ENCODE measurements around the gene SEPHS2.
"Not testable (repeated sequence)": the region's sequence is repeated elsewhere in the genome, so short reads cannot be mapped to it uniquely, and the experiment has no call there.

Gene SEPHS2

GRCh38 chr16:30445408-30446202 is at the start of gene SEPHS2:
SEPHS2 (minus strand) TSS chr16:30445874; CDS start chr16:30445727, 147 bp downstream.
- peak; percentile 90 to 95 (median 91) for DNase-seq (ENCODE audit: low read depth in 3 of 3, low spot score in 1 of 3)

GRCh38 chr16:30494709-30495108 is 49.0 kb upstream of the SEPHS2 start:
- DNase-seq (ENCODE audit: low read depth in 3 of 3, low spot score in 1 of 3): no peak

GRCh38 chr16:30493941-30494488 is 48.3 kb upstream of the SEPHS2 start:
- DNase-seq (ENCODE audit: low read depth in 3 of 3, low spot score in 1 of 3): no peak

- DNase-seq (ENCODE audit: low read depth in 3 of 3, low spot score in 1 of 3): no peak
Measured at GRCh38 chr16:30491744-30492308, 46.2 kb upstream of the SEPHS2 start.

- DNase-seq (ENCODE audit: low read depth in 3 of 3, low spot score in 1 of 3): no peak
Measured at GRCh38 chr16:30491229-30491628, 45.6 kb upstream of the SEPHS2 start.

- no peak for DNase-seq (ENCODE audit: low read depth in 3 of 3, low spot score in 1 of 3)
Measured at GRCh38 chr16:30490210-30490609, 44.5 kb upstream of the SEPHS2 start.

- no peak for DNase-seq (ENCODE audit: low read depth in 3 of 3, low spot score in 1 of 3)
Measured at GRCh38 chr16:30488764-30489605, 43.3 kb upstream of the SEPHS2 start.

- DNase-seq (ENCODE audit: low read depth in 3 of 3, low spot score in 1 of 3): no peak
Measured at GRCh38 chr16:30485818-30486436, 40.3 kb upstream of the SEPHS2 start.

- DNase-seq (ENCODE audit: low read depth in 3 of 3, low spot score in 1 of 3): no peak
Measured at GRCh38 chr16:30484887-30485286, 39.2 kb upstream of the SEPHS2 start.

GRCh38 chr16:30482366-30482765 is 36.7 kb upstream of the SEPHS2 start:
- no peak for DNase-seq (ENCODE audit: low read depth in 3 of 3, low spot score in 1 of 3)

GRCh38 chr16:30481381-30481780 is 35.7 kb upstream of the SEPHS2 start:
- no peak for DNase-seq (ENCODE audit: low read depth in 3 of 3, low spot score in 1 of 3)

GRCh38 chr16:30478766-30479478 is 33.2 kb upstream of the SEPHS2 start:
- DNase-seq (ENCODE audit: low read depth in 3 of 3, low spot score in 1 of 3): no peak

- DNase-seq (ENCODE audit: low read depth in 3 of 3, low spot score in 1 of 3): not testable (repeated sequence)
Measured at GRCh38 chr16:30477773-30478172, 32.1 kb upstream of the SEPHS2 start.

GRCh38 chr16:30476991-30477390 is 31.3 kb upstream of the SEPHS2 start:
- no peak for DNase-seq (ENCODE audit: low read depth in 3 of 3, low spot score in 1 of 3)

- DNase-seq (ENCODE audit: low read depth in 3 of 3, low spot score in 1 of 3): no peak
Measured at GRCh38 chr16:30474684-30475083, 29.0 kb upstream of the SEPHS2 start.

- no peak for DNase-seq (ENCODE audit: low read depth in 3 of 3, low spot score in 1 of 3)
Measured at GRCh38 chr16:30474074-30474452, 28.4 kb upstream of the SEPHS2 start.

- DNase-seq (ENCODE audit: low read depth in 3 of 3, low spot score in 1 of 3): peak in 1 of 3 donors; percentile 59
Measured at GRCh38 chr16:30473231-30474073, 27.8 kb upstream of the SEPHS2 start.

- peak; percentile 61 to 74 (median 65) for DNase-seq (ENCODE audit: low read depth in 3 of 3, low spot score in 1 of 3)
Measured at GRCh38 chr16:30472328-30472942, 26.8 kb upstream of the SEPHS2 start, which contains the start of gene ITGAL. ITGAL (plus strand) TSS chr16:30472742; CDS start chr16:30472838, 96 bp downstream.

- DNase-seq (ENCODE audit: low read depth in 3 of 3, low spot score in 1 of 3): no peak
Measured at GRCh38 chr16:30470632-30470995, 24.9 kb upstream of the SEPHS2 start.
